ENCODE results near the gene ZBTB20.

- TF ChIP-seq CTCF (IDR thresholded peaks at IDR 0.05 in 8 of 11, conservative IDR thresholded peaks at IDR 0.05 in 3 of 11), result no peak
- no peak for TF ChIP-seq POLR2AphosphoS5 (IDR thresholded peaks at IDR 0.05)
Observed at GRCh38 chr3:114939920-114940319, 207.2 kb downstream of the ZBTB20 start.

All from spleen (tissue), 7 donors.